Transverse colon (tissue), 4 donors: ENCODE data around the gene ZG16B. TPM values are rescaled to one million over a fixed set of nuclear protein-coding genes. Genes with fewer than 3 reads are reported as not detected.

ENCODE experiments used
- DNase-seq: peaks from one replicate; pipeline ENCODE4 v3.0.0-alpha.2; 2019
- H3K27ac ChIP-seq, 4 donors: fragments of 200-600 bp; sonication (generic); 2 replicates each; pipeline ENCODE4 v1.5.1; 2016 to 2018; ENCODE audit warnings: inconsistent platforms in 4 of 4
- H3K27me3 ChIP-seq: fragments of 200-600 bp; sonication (generic); 2 replicates; pipeline ENCODE4 v1.5.1; 2017; ENCODE audit warnings: inconsistent platforms
- H3K36me3 ChIP-seq, 4 donors: fragments of 200-600 bp; sonication (generic); 2 replicates each; pipeline ENCODE4 v1.5.1; 2017 to 2019; ENCODE audit warnings: inconsistent platforms in 4 of 4
- H3K4me1 ChIP-seq, 4 donors: fragments of 200-600 bp; sonication (generic); 2 replicates each; pipeline ENCODE4 v1.5.1; 2017 to 2020; ENCODE audit warnings: inconsistent platforms in 4 of 4
- H3K4me3 ChIP-seq, 4 donors: fragments of 200-600 bp; sonication (generic); 1 replicate in 1 of 4; 2 replicates in 3 of 4; pipeline versions ENCODE4 v1.5.1 to v1.6.1; 2017 to 2019; ENCODE audit warnings: inconsistent platforms in 4 of 4
- H3K9me3 ChIP-seq, 2 donors: fragments of 200-600 bp; sonication (generic); 2 replicates each; pipeline ENCODE4 v1.5.1; 2017 to 2019; ENCODE audit warnings: inconsistent platforms in 2 of 2
- CTCF ChIP-seq, 5 experiments: fragments of 200-600 bp in 3 of 5; fragments of 450-650 bp in 2 of 5; sonication (generic) in 3 of 5; IDR thresholded peaks; 1 replicate in 2 of 5; 2 replicates in 3 of 5; pipeline ENCODE4 v1.5.1; 2016 to 2017; ENCODE audit warnings: antibody characterized with exemption in 5 of 5, inconsistent platforms in 3 of 5, mild to moderate bottlenecking in 2 of 5, moderate library complexity in 1 of 5
- EP300 ChIP-seq: sonication (generic); formaldehyde crosslinking; IDR thresholded peaks from one replicate; pipeline ENCODE4 v1.6.1; 2017; ENCODE audit warnings: antibody characterized with exemption, low read depth
- POLR2A ChIP-seq: fragments of 450-650 bp; IDR thresholded peaks from one replicate; pipeline ENCODE4 v1.6.1; 2016; ENCODE audit warnings: antibody characterized with exemption, mild to moderate bottlenecking, moderate library complexity
- POLR2AphosphoS5 ChIP-seq, 3 donors: sonication (generic); formaldehyde crosslinking; IDR thresholded peaks; one replicate each; pipeline ENCODE4 v1.6.1; 2016; ENCODE audit warnings: antibody characterized with exemption in 3 of 3
- WGBS, 2 donors: methylation state at CpG; one replicate each; pipeline ENCODE4 v1.1.5; 2018; ENCODE audit warnings: low coverage in 1 of 2; 5-methylcytosine and 5-hydroxymethylcytosine counted together
- in situ Hi-C, 4 donors: fragments of 200-750 bp; cut with MboI; loops; one replicate each; pipeline versions ENCODE4 v1.15.0 to v1.15.1; 2017; ENCODE audit warnings: low sequenced_read_pairs in 3 of 4, low pct_ligation_motif_present in 1 of 4, low pct_unique_long_range_greater_than_20kb in 1 of 4
- intact Hi-C: fragments of 100-400 bp; cut with DNase I; formaldehyde crosslinking; loops from one replicate; pipeline ENCODE4 v1.15.1; 2023; ENCODE audit warnings: low total_unique reads
- total RNA-seq, 4 donors: library from RNA; depleted of rRNA; stranded (reverse); fragments of >200 nt; gene quantifications; one replicate each; pipeline ENCODE4 v1.1.0, GENCODE V29; 2016

Gene ZG16B
- total RNA-seq, 4 donors from 2014 or later = 5.2 to 28.3 (median 15.9) TPM; not detected in 1

GRCh38 chr16:2858245-2859025, 28.3 kb downstream of the ZG16B start:
- Histone ChIP-seq H3K36me3 (no peaks in the 10 kb centered on the region), H3K27me3 (peaks cover 38% of the 10 kb centered on the region), H3K4me3 (peak overlapping the region in 3 of 4 donors; percentile 15 to 38 (median 15)), H3K4me1 (peaks cover 0 to 18% (median 7%) of the 10 kb centered on the region in 4 donors), H3K9me3 (peaks cover 6 to 11% of the 10 kb centered on the region in 2 donors), H3K27ac (peak overlapping the region; percentile 38 to 54 (median 49))
- WGBS, 2 donors = 13% methylated on average over 21 of the region's 23 CpGs; no CpG with 5 or more reads in 1 of the 2 donors
- intact Hi-C loops = no loop called here
- in situ Hi-C loops = no loop called here
- peak; percentile 88 for DNase-seq
- peak in 4 of 5 experiments; percentile 18 to 57 (median 36) for TF ChIP-seq CTCF (IDR thresholded peaks at IDR 0.05)
- no peak for TF ChIP-seq EP300
- no peak for TF ChIP-seq POLR2A
- peak in 1 of 3 donors; percentile 20 for TF ChIP-seq POLR2AphosphoS5 (IDR thresholded peaks at IDR 0.05)

GRCh38 chr16:2859686-2860265, 29.7 kb downstream of the ZG16B start:
- DNase-seq = no peak
- Histone ChIP-seq H3K27me3 (peaks cover 38% of the 10 kb centered on the region), H3K4me1 (peaks cover 0 to 18% (median 7%) of the 10 kb centered on the region in 4 donors), H3K9me3 (peaks cover under 1 to 6% of the 10 kb centered on the region in 2 donors), H3K4me3 (no peak overlapping the region), H3K36me3 (no peaks in the 10 kb centered on the region), H3K27ac (no peak overlapping the region)
- WGBS, 2 donors = 88% methylated on average over 9 of the region's 10 CpGs; no CpG with 5 or more reads in 1 of the 2 donors
- in situ Hi-C loops (no loop called here), intact Hi-C loops (no loop called here)
- no peak for TF ChIP-seq POLR2A

GRCh38 chr16:2860826-2861567, 30.9 kb downstream of the ZG16B start:
- Histone ChIP-seq H3K4me1 (peaks cover 0 to 18% (median 7%) of the 10 kb centered on the region in 4 donors), H3K27me3 (peaks cover 49% of the 10 kb centered on the region), H3K4me3 (no peak overlapping the region), H3K36me3 (no peaks in the 10 kb centered on the region), H3K9me3 (peaks cover 0 to 6% of the 10 kb centered on the region in 2 donors), H3K27ac (no peak overlapping the region)
- no peak for DNase-seq
- intact Hi-C loops (no loop called here), in situ Hi-C loops (no loop called here)
- TF ChIP-seq POLR2AphosphoS5 (IDR thresholded peaks at IDR 0.05) (no peak), POLR2A (no peak), EP300 (no peak), CTCF (IDR thresholded peaks at IDR 0.05) (no peak)
- 78% methylated on average over 8 of the region's 8 CpGs; no CpG with 5 or more reads in 1 of the 2 donors for WGBS, 2 donors

- WGBS, 2 donors = 69 to 81% methylated on average over 4 of the region's 4 CpGs
- no peak for TF ChIP-seq CTCF (IDR thresholded peaks at IDR 0.05)
- no peak for TF ChIP-seq EP300
- TF ChIP-seq POLR2AphosphoS5 (IDR thresholded peaks at IDR 0.05) = no peak
- TF ChIP-seq POLR2A = no peak
- H3K27me3 ChIP-seq = peaks cover 23% of the 10 kb centered on the region
- H3K27ac ChIP-seq = no peak overlapping the region
- in situ Hi-C loops = no loop called here
- no peak for DNase-seq
- peaks cover 0 to 10% (median 6%) of the 10 kb centered on the region in 4 donors for H3K4me1 ChIP-seq
- intact Hi-C loops = no loop called here
- H3K9me3 ChIP-seq = peaks cover 0 to 4% of the 10 kb centered on the region in 2 donors
- H3K4me3 ChIP-seq = no peak overlapping the region
- no peaks in the 10 kb centered on the region for H3K36me3 ChIP-seq
These were observed 35.5 kb downstream of the ZG16B start for GRCh38 chr16:2865651-2866050.
